ENCODE measurements around the gene SLC6A6. TPM values are rescaled to one million over a fixed set of nuclear protein-coding genes. Genes with fewer than 3 reads are reported as not detected.
"Not testable (repeated sequence)": the region's sequence is repeated elsewhere in the genome, so short reads cannot be mapped to it uniquely, and the experiment has no call there.

Gene SLC6A6
- polyA plus RNA-seq, 3 donors: 17.3 to 26.9 (median 18.8) TPM

- no peak for DNase-seq (ENCODE audit: extremely low read depth in 1 of 11, low read depth in 9 of 11, low spot score in 4 of 11)
Measured at GRCh38 chr3:14506626-14507304, 104.4 kb downstream of the SLC6A6 start.

GRCh38 chr3:14507305-14507741 lies 104.9 kb downstream of the SLC6A6 start:
- no peak for DNase-seq (ENCODE audit: extremely low read depth in 1 of 11, low read depth in 9 of 11, low spot score in 4 of 11)

- DNase-seq (ENCODE audit: extremely low read depth in 1 of 11, low read depth in 9 of 11, low spot score in 4 of 11): no peak
Measured at GRCh38 chr3:14507757-14508504, 105.5 kb downstream of the SLC6A6 start.

GRCh38 chr3:14508505-14508819 lies 106.1 kb downstream of the SLC6A6 start:
- DNase-seq (ENCODE audit: extremely low read depth in 1 of 11, low read depth in 9 of 11, low spot score in 4 of 11): no peak

- DNase-seq (ENCODE audit: extremely low read depth in 1 of 11, low read depth in 9 of 11, low spot score in 4 of 11): peak in 8 of 11 donors; percentile 15 to 45 (median 26)
Measured at GRCh38 chr3:14508966-14509795, 106.8 kb downstream of the SLC6A6 start.

GRCh38 chr3:14509796-14510100 lies 107.3 kb downstream of the SLC6A6 start:
- no peak for DNase-seq (ENCODE audit: extremely low read depth in 1 of 11, low read depth in 9 of 11, low spot score in 4 of 11)

GRCh38 chr3:14510838-14511622 lies 108.6 kb downstream of the SLC6A6 start:
- no peak for DNase-seq (ENCODE audit: extremely low read depth in 1 of 11, low read depth in 9 of 11, low spot score in 4 of 11)

GRCh38 chr3:14511623-14512280 lies 109.3 kb downstream of the SLC6A6 start:
- no peak for DNase-seq (ENCODE audit: extremely low read depth in 1 of 11, low read depth in 9 of 11, low spot score in 4 of 11)

- no peak for DNase-seq (ENCODE audit: extremely low read depth in 1 of 11, low read depth in 9 of 11, low spot score in 4 of 11)
Measured at GRCh38 chr3:14512281-14512941, 110.0 kb downstream of the SLC6A6 start.

GRCh38 chr3:14512942-14513327 lies 110.5 kb downstream of the SLC6A6 start:
- no peak for DNase-seq (ENCODE audit: extremely low read depth in 1 of 11, low read depth in 9 of 11, low spot score in 4 of 11)

- no peak for DNase-seq (ENCODE audit: extremely low read depth in 1 of 11, low read depth in 9 of 11, low spot score in 4 of 11)
Measured at GRCh38 chr3:14513566-14514322, 111.3 kb downstream of the SLC6A6 start.

GRCh38 chr3:14514323-14514720 lies 111.9 kb downstream of the SLC6A6 start:
- no peak for DNase-seq (ENCODE audit: extremely low read depth in 1 of 11, low read depth in 9 of 11, low spot score in 4 of 11)

- not testable (repeated sequence) for DNase-seq (ENCODE audit: extremely low read depth in 1 of 11, low read depth in 9 of 11, low spot score in 4 of 11)
Measured at GRCh38 chr3:14515526-14515925, 113.1 kb downstream of the SLC6A6 start.

GRCh38 chr3:14516738-14517345 lies 114.4 kb downstream of the SLC6A6 start:
- no peak for DNase-seq (ENCODE audit: extremely low read depth in 1 of 11, low read depth in 9 of 11, low spot score in 4 of 11)

GRCh38 chr3:14517601-14518431 lies 115.4 kb downstream of the SLC6A6 start:
- DNase-seq (ENCODE audit: extremely low read depth in 1 of 11, low read depth in 9 of 11, low spot score in 4 of 11): no peak

- no peak for DNase-seq (ENCODE audit: extremely low read depth in 1 of 11, low read depth in 9 of 11, low spot score in 4 of 11)
Measured at GRCh38 chr3:14518432-14518802, 116.0 kb downstream of the SLC6A6 start.
